HG02852 (cell line): ENCODE measurements around the gene FBLN1.
"Not testable (repeated sequence)": the region's sequence is repeated elsewhere in the genome, so short reads cannot be mapped to it uniquely, and the experiment has no call there.

Experiments
- ATAC-seq: cut with Tn5 transposase; IDR thresholded peaks from one replicate; pipeline ENCODE4 v1.9.1; 2021; ENCODE audit warnings: mild to moderate bottlenecking, moderate library complexity; ENCODE audit not compliant: unreplicated experiment

Gene FBLN1

DNA sequence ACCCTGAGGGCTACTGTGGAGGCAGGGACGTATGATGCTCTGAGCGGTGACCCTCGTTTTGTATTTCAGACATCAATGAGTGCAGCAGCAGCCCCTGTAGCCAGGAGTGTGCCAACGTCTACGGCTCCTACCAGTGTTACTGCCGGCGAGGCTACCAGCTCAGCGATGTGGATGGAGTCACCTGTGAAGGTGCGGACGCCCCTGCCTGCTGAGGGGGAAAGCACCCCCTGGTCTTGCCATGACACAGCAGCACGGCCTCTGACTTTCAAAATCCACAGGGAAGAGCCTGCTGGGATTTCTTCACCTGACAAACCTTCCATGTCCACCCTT is 44.3 kb downstream of the FBLN1 start:
- ATAC-seq = no peak

- no peak for ATAC-seq
These were observed 45.0 kb downstream of the FBLN1 start for GRCh38 chr22:45547731-45548130.

DNA sequence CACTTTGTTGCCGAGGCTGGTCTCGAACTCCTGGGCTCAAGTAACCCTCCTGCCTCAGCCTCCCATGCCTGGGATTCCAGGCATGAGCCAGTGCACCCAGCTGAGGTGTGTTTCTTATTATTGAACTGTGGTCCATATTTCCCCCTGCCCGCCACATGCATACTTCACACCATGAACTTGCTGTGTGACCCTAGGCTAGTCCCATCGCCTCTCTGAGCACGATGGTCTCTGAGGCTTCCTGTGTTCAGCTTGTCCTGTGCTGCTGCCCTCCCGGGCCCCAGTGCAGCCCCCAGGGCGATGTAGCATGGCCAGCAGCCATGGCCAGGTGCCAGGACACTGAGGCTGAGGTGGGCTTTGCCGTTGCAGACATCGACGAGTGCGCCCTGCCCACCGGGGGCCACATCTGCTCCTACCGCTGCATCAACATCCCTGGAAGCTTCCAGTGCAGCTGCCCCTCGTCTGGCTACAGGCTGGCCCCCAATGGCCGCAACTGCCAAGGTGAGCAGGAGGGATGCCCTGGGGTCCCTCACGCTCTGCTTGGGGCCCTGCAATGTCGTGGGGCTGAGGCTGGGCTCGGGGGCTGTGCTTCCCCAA is 45.7 kb downstream of the FBLN1 start:
- ATAC-seq = no peak

DNA sequence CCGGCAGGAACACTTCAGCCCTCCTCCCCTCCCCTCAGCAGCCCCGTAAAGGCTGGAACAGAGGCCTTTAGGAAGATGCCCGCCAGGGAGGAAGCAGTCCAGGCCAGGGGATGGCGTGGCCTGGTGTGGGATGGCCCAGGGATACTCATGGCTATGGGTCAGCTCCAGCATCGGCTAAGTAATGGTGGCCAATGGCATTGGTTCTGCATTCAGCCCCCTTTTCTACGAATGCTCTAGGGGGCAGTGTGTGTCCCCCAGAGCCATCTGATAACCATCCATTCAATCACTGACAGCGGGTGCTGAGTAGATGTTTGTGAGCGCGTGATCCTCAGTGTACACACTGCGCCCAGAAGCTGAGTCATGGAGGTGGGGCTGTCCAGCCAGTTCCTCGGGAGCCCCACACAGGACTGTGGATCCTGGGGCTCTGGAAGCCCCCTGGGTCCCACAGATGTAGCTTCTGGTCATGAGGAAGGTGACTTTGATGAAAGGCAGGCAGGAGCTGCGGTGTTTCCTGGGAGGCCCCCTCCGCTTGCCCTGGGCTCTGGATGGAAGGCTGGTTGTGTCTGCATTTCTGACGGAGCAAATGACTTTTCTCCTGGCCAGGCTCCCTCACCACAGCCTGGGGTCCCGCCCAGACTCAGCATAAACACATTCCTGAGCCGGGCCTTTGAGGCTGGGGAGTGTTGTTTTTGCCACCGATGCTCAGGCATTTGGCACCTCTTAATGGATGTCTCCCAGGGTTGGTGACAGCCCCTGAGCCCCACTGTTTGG is 46.5 kb downstream of the FBLN1 start:
- no peak for ATAC-seq

DNA sequence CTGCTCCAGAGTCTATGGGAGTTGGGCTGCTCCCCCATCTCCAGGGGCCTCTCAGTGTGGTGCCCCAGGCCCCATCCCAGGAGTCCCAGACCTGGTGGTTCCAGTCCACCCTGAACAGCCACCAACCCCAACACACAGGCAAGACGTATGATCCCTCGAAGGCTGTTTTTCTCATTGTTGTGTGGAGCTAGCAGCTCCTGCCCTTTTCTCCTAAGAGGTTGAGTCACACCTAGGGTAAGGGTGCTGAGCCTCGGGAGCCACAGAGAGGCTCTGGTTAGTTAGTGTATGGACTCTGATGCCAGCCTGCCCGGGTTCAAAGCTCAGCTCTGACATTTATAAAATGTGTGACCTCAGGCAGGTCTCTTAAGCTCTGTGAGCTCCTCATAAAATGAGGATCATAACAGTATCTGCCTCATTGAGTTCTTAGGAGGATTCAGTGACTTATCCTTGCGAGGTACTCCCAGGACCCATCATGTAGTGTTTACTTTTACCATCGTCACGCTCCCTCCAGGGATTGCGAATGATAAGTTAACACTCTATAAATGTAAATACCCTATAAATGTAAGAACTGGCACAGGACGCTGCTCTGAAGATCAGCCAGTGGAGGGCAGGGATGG is 47.2 kb downstream of the FBLN1 start:
- ATAC-seq = no peak

GRCh38 chr22:45550416-45550815 is 47.7 kb downstream of the FBLN1 start:
- no peak for ATAC-seq

GRCh38 chr22:45550891-45551290 is 48.2 kb downstream of the FBLN1 start:
- no peak for ATAC-seq

- ATAC-seq = no peak
These were observed 48.8 kb downstream of the FBLN1 start for GRCh38 chr22:45551310-45552016.

GRCh38 chr22:45552017-45552411 is 49.3 kb downstream of the FBLN1 start:
- no peak for ATAC-seq

- no peak for ATAC-seq
These were observed 50.1 kb downstream of the FBLN1 start for GRCh38 chr22:45552580-45553350.

- no peak for ATAC-seq
These were observed 50.8 kb downstream of the FBLN1 start for GRCh38 chr22:45553351-45554039.

GRCh38 chr22:45554040-45554406 is 51.3 kb downstream of the FBLN1 start:
- no peak for ATAC-seq

DNA sequence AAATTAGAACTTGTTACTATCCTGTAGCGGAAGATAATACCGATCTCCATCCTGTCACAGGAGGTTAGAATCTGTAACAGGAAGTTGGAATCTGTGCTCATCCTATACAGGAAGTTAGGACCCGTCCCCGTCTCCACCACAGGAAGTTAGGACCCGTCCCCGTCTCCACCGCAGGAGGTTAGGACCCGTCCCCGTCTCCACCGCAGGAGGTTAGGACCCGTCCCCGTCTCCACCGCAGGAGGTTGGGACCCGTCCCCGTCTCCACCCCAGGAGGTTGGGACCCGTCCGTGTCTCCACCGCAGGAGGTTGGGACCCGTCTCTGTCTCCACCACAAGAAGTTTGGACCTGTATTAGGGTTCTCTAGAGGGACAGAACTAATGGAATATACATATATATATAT is 52.2 kb downstream of the FBLN1 start:
- no peak for ATAC-seq

DNA sequence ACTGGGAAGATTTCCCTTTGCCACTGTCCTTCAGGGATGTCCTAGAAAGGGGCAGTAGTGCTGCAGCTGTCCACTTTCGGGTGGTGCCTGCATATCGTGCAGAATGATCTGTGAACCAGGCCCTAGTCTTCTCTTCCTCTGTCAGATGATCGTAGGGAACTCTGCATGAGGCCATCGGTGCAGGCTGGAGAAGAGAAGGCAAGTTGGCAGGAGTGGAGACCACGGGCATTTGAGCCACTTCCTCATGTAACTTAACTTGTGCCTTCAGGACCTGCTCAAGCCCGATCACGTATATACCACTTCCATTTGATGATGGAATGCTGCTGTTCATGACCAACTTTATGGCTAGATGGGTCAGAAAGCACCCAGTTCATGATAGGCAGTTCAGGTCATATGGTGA is 55.2 kb downstream of the FBLN1 start:
- ATAC-seq = not testable (repeated sequence)

GRCh38 chr22:45560092-45560491 is 57.4 kb downstream of the FBLN1 start:
- ATAC-seq = not testable (repeated sequence)

DNA sequence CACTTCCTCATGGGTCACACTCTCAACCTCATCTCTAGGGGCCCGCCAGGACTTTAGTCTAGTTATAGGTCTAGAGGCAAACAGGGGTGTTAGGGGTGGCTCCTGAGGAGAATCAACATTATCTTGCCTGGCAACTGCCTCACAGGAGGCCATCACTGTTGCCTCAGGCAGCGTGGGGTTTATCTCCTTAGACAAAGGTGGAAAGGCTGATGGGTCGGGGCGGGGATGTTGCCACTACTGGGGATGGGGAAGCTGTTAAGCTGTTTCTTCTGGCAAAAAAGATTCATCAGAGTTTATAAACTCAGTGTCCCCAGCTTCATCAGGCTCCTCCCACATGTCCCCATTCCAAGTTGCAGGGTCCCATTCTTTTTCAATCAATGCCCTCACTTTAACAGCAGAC is 58.1 kb downstream of the FBLN1 start:
- not testable (repeated sequence) for ATAC-seq

DNA sequence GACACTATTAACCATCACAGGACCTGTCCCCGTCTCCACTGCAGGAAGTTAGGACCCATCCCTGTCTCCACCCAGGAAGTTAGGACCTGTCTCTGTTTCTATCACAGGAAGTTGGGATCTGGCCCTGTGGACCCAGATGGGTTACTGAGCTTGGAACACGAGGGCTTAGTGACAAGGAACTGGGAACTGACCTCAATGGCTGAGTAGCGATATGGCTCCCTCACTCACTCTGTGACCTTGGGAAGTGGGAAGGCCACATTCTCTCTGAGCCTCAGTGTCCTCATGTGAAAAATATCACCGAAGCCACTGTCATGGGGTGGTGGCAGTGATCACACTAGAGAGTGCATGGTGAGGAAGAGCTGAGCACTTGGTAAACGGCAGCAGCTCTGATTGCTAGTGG is 59.4 kb downstream of the FBLN1 start:
- no peak for ATAC-seq

GRCh38 chr22:45562537-45563361 is 60.1 kb downstream of the FBLN1 start:
- ATAC-seq = no peak

- no peak for ATAC-seq
These were observed 60.8 kb downstream of the FBLN1 start for GRCh38 chr22:45563362-45564040.
